GM13976 (cell line): Measurements from ENCODE around the gene MGMT.

Experiments used
- DNase-seq: peaks from one replicate; pipeline ENCODE4 v3.0.0; 2012; ENCODE audit warnings: low spot score
- in situ Hi-C: fragments of 300-500 bp; cut with MboI; formaldehyde crosslinking; loops from one replicate; pipeline ENCODE4 v1.12.0; 2022; ENCODE audit warnings: low sequenced_read_pairs, mixed read lengths, inconsistent platforms; ENCODE audit not compliant: unreplicated experiment
- TF ChIP-seq, protein P1 (sequence below): IDR thresholded peaks from 2 replicates; pipeline ENCODE4 v1.5.1; 2012; ENCODE audit warnings: borderline replicate concordance, mild to moderate bottlenecking; ENCODE audit not compliant: insufficient read depth; ENCODE audit errors: extremely low read depth, missing control alignments, control extremely low read depth

Gene MGMT

DNA sequence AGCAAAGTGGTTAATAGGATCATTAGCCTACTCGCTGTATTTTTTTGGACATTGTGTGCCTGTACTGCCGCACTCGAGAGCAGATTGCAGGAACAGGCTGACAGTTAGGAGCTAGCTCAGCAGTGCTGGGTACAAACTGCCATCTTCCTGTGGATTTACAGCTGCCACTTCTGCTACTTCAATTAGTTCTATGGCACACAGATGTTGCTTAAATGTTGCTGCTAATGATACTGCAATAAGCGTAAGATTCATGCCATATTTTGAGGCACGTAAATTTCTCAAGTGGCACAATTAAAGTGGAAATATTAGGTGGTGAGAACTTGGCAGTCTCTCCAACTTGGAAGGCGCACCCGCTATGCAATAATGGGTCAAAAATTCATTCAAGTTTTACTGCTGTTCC is 325.1 kb downstream of the MGMT start:
- DNase-seq: no peak
- in situ Hi-C loops: no loop called here
- TF ChIP-seq, protein P1, sequence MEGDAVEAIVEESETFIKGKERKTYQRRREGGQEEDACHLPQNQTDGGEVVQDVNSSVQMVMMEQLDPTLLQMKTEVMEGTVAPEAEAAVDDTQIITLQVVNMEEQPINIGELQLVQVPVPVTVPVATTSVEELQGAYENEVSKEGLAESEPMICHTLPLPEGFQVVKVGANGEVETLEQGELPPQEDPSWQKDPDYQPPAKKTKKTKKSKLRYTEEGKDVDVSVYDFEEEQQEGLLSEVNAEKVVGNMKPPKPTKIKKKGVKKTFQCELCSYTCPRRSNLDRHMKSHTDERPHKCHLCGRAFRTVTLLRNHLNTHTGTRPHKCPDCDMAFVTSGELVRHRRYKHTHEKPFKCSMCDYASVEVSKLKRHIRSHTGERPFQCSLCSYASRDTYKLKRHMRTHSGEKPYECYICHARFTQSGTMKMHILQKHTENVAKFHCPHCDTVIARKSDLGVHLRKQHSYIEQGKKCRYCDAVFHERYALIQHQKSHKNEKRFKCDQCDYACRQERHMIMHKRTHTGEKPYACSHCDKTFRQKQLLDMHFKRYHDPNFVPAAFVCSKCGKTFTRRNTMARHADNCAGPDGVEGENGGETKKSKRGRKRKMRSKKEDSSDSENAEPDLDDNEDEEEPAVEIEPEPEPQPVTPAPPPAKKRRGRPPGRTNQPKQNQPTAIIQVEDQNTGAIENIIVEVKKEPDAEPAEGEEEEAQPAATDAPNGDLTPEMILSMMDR: no peak

DNA sequence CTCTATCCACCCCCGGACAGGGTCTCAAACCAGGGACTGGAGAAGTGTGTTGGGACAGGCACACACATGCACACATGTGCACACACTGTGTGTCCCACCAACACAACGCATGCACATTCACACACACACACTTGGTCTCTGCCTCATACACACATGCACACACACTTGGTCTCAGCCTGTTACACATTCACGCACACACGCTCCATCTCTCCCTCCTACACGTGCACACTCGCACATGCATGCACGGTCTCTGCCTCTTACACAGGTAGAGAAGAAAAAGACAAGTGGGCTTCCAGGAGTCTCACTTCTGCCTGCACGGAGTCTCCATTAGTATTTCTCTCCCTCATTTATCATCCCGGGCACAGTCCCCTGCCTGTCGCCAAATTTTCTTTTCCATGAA is 325.8 kb downstream of the MGMT start:
- no peak for DNase-seq
- in situ Hi-C loops: no loop called here
- TF ChIP-seq, protein P1: no peak

DNA sequence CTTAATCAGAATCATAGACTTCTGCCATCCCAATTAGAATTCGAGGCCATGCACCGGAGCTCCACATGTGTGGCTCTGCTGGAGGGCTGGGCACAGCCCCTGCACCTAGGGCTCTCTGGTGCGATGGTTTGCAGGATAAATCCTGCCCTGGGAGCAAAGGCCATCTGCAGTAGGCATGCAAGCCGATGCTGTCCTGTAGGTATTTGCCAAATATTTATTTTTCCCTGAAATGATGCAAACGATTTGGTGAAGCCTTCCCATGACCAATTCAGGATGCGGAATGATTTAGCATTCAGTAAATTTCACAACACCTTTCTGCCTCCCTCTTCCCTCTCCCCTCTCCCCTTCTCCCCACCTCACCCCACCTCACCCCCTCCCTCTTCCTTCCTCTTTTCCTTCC is 326.4 kb downstream of the MGMT start:
- in situ Hi-C loops: no loop called here
- TF ChIP-seq, protein P1: no peak
- no peak for DNase-seq

DNA sequence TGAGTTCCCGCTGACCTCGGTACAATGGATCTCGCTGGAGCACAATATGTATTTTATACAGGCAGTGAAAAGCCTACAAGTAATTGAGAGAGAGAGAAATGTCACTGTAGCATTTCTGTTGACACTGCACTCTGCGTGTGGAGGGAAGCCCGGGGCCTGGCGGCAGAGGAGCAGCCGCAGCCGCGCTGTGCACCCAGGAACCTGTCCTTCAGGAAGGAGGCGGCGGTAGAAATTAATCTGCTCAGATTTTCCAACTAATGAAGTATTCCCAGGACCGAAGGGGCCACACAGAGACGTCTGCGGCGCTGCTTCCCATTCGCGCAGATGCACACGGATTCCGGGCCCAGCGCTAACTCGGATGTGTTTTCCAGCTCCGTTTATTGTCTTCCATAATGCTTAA is 327.0 kb downstream of the MGMT start:
- TF ChIP-seq, protein P1: no peak
- no peak for DNase-seq
- in situ Hi-C loops: no loop called here

DNA sequence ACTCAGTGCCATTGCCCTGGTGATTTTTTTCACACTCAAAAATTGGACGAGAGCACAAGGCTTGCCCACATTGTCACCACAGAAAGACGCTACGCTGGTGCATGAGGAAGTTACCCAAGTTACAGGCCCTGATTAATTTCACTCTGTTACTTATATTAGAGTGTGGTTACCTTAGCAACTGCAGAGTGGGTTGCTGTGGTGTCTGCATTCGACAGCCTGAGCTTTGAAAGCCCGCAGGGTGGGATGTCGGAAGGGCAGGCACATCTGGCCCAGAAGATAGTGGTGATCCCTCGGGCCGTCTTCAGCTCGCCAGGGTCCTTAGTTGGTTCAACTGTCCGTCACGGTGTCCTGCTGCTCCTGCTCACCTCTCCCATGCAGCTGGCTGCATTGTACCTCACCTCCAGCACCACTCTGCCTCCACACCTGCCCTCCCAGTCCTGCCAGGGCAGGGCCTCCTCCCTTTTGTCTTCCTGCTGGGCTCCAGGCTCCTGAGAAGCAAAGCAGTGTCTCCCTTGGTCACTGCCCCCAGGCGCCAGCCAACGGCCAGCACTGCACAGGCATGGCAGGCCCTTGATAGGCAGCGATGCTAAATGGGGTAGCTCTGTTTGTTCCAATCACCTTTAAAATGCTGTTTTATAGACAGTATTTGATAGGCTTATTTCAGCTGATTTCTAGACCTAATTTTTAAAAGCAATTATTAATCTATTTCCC is 329.8 kb downstream of the MGMT start:
- TF ChIP-seq, protein P1: no peak
- no peak for DNase-seq
- in situ Hi-C loops: no loop called here

DNA sequence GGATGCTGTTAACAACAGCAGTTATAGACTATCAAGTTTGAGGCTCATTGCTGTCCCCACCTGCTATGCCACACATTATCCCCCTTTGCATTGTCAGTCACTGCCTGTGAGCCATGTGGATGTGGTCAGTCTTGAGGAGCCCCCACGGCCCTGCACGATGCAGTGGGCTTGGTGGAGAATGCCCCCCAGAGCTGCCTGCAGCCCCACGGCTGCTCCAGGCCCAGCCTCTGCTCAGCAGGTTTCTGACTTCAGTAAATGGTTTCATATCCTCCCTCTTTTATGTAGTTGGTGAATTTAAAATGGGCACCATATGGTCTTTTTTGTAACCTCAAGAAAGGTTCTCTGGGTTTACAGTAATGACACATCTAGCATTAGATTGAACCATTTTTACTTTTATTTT is 332.9 kb downstream of the MGMT start:
- in situ Hi-C loops: no loop called here
- no peak for DNase-seq
- TF ChIP-seq, protein P1: no peak
